ENCODE measurements around the gene RSPO4.

DNA sequence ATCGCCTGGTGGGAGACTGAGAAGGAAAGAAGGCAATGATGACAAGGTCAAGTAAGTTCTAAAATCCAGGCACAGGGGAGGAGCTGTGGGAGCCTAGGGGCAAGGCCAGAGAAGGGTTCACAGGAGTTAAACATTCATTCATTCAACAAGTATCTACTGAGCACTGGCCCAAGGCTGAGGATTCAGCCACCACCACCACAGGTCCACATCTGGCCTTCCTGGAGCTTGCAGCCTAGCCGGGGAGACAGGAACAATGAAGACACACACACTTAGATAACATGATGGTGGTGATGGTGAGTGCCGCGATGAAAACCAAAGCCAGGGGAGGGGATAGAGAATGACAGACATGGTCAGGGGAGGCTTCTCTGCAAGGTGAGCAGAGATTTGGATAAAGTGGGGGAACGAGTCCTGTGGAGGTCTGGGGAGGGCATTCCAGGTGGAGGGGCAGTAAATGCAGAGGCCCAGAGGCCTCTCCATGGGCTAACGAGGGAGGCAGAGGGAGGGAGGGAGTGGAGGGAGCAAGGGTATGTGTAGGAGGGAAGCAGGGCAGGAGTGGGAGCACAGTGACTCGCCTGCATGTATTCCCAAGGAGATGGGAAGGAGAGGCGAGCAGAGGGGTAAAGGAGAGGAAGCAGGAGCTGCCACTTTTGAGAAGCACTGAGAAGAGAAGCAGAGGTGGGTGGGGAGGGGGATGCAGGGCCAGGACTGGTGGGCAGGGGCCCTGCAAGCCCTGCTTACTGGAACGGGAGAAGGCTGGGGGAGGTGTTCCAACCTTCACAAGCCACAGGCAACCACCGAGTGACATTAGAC, 10.5 kb upstream of the RSPO4 start:
- TF ChIP-seq, protein P1, sequence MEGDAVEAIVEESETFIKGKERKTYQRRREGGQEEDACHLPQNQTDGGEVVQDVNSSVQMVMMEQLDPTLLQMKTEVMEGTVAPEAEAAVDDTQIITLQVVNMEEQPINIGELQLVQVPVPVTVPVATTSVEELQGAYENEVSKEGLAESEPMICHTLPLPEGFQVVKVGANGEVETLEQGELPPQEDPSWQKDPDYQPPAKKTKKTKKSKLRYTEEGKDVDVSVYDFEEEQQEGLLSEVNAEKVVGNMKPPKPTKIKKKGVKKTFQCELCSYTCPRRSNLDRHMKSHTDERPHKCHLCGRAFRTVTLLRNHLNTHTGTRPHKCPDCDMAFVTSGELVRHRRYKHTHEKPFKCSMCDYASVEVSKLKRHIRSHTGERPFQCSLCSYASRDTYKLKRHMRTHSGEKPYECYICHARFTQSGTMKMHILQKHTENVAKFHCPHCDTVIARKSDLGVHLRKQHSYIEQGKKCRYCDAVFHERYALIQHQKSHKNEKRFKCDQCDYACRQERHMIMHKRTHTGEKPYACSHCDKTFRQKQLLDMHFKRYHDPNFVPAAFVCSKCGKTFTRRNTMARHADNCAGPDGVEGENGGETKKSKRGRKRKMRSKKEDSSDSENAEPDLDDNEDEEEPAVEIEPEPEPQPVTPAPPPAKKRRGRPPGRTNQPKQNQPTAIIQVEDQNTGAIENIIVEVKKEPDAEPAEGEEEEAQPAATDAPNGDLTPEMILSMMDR (optimal IDR thresholded peaks at IDR 0.05 in 1 of 3, IDR thresholded peaks at IDR 0.05 in 1 of 3, conservative IDR thresholded peaks at IDR 0.05 in 1 of 3; ENCODE audit: extremely low read depth in 1 of 3, insufficient read depth in 2 of 3, low read length in 3 of 3): no peak
- no peak for TF ChIP-seq EZH2 (IDR thresholded peaks at IDR 0.05; ENCODE audit: low read length)

Data from keratinocyte (primary cell).